ENCODE data around the gene ATP10A.

ATP10A gene

DNA sequence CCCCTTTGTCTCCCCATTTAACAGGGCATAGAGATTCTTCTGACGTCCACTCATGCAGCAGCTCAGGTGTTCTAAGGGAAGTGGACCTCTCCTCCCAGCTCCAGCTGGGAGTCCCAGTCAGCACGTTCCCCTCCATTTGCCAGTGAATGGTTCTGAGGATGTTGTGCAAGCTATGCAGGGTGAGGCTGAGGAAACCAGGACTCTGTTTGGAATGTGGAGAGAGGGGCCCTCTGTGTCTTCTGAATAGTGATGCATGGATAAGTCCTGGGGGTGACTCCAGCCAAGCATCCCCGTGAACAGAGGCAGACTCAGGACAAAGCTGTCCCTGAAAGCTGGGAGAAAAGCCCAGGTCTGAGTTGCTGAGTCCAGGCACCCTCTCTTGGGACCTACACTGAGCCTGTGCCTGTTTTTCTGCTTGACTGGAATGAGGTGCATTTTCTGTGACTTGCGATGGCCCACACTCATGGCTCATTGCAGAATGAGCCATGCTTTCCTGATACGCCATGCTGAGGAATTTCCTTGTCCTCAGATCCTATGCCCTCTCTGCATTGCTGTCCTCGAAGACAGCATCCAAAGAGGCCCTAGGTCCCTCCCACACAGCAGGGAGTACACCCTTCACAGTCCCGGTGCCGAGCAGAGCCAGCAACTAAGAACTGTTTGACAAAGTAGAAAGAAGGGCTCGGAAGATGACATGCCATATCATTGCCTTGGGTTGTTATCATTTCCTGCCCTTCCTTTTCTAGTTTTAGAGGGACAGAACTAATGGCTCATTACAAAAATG lies 185.2 kb downstream of the ATP10A start:
- DNase-seq: no peak

DNA sequence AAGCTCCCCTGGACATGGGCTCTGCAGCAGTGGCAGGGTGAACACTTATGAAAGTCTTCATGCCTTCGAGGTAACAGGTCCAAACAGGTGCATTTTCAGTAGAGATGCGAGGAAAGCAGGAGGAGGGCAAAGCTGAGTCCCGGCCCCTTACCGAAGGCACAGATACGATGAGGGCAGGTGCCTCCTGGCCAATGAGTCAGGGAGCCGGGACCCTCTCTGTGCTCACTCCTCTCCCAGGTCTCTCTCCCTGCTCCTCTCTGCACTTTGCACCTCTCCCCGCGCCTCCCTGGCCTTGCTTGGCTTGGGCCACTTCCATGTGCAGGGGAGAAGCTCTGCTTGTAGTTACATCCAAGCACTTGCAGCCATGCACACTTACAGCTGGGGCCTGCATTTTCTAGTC lies 187.1 kb downstream of the ATP10A start:
- no peak for DNase-seq

- DNase-seq: no peak
These were observed 187.7 kb downstream of the ATP10A start for GRCh38 chr15:25675396-25675795.

GRCh38 chr15:25674913-25675312 lies 188.2 kb downstream of the ATP10A start:
- no peak for DNase-seq

- DNase-seq: no peak
These were observed 189.2 kb downstream of the ATP10A start for GRCh38 chr15:25673972-25674371.

DNA sequence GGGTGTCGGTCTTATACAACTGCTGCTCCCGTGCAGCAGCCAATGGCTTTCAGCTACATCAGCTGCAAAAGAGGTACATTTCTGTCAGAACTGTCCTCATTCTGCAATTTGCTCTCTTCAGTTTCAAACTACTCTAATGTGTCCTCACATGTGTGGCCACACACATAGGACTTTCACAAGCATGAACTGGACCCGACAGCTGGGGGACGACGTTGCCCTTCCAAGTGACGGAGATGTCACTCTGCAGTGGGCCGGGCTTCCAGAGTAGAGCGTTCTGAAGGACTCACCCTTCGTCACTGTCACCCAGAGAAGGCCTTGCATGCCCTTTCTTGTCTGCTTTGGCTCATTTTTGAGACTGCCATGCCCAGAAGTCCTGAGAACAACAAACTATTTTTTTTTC lies 189.8 kb downstream of the ATP10A start:
- no peak for DNase-seq

DNA sequence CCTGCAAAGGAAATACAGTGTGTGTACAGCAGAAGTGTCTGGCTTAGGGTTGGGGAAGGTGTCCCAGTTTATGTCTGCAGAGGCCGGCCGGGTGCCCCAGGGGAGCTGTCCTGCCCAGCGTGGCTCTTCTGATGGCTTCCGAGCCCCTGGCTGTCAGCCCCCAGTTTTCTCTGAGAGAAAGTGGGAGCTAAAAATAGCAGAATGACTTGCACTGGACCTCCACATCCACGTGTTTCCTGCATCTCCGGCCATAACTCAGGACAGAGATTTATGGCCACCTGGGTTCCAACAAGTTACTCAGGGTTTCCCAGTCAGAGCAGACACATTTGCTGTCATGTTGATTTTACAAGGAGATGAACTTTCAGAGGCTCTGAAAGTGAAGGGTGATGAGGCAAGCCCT lies 192.0 kb downstream of the ATP10A start:
- no peak for DNase-seq

GRCh38 chr15:25670621-25671020 lies 192.5 kb downstream of the ATP10A start:
- DNase-seq: no peak

- DNase-seq: peak; percentile 28
These were observed 193.0 kb downstream of the ATP10A start for GRCh38 chr15:25670025-25670554.

- DNase-seq: no peak
These were observed 194.2 kb downstream of the ATP10A start for GRCh38 chr15:25668901-25669300.

DNA sequence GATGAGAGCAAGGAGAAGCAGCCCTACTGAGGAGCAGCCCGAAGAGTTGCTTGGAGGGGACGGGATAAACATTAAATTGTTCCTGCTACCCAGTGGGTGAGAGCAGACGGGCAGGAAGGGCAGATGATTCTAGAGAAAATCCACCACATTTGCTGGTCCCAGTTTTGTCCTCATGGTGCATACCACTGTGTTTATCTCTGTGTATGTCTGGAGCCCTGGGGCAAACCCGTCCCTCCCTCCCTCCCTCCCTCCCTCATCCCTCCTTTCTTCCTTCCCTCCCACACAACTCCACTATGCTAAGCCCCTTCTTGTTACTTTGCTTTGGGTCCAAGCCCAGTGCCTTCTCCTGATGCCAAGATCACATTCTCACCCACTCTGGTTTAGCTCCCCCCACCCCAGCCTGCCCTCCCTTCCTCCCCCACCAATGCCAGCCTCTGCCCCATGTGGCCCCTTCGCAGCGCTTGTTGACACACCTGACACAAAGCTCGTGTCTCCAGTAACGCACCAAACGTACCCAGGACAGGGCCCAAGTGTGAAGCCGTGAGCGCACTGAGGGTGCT lies 194.8 kb downstream of the ATP10A start:
- no peak for DNase-seq

GRCh38 chr15:25667829-25668228 lies 195.3 kb downstream of the ATP10A start:
- DNase-seq: no peak

DNA sequence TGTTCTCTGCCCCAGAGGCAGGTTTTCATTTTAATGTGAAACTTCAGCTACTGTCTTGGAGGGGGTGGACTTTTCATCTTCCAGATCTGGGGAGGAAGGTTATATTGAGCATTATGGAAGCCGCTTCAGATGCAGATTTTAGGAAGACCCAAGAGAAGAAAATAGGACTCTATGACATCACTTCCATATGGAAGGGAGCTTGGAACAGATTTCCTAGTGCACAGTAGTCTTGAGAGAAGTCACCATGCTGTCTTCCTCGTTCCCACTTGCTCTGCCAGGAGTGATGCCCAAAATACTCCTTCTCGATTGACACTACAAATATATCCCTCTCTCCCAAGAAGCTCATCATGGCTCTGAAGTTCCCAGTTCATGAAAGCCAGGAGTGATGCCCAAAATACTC lies 197.2 kb downstream of the ATP10A start:
- no peak for DNase-seq

DNA sequence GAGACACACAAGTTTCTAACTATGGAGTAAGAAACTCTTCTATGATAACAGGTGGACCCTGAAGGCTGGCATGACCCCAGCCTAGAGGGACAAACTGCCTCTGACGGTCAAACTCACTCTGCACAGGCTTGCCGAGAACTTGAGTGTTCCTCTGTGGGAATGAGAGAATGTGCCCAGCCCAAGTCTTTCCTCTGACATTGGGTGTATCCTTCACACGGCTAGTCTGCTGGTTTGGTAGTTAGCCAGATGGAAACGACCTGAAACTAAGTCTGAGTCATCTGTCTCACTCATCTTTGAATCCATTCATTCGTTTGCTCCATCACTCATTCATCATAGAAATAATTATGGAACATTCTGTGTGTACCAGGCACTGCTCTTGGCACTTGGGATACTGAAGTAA lies 198.4 kb downstream of the ATP10A start:
- DNase-seq: no peak

- DNase-seq: no peak
These were observed 199.6 kb downstream of the ATP10A start for GRCh38 chr15:25663515-25663914.

DNA sequence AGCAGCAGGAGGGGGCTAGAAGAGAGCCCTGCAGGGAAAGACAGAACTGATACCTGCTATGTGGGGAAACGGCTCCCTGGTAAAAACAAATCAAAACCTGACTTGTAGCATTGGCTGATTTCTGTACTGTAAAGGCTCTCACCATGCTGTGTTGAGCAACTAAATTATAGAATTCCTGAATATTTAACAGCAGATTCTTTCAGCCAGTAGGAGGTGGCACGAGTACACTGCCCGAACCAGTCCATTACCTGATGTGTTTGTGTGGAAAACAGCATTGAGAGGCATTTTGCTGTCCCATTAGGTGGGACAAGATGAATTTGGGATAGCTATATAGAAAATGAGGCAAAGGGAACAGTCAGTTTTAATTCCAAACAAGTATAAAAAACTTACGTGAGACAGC lies 201.2 kb downstream of the ATP10A start:
- no peak for DNase-seq

GRCh38 chr15:25659251-25659650 lies 203.9 kb downstream of the ATP10A start:
- no peak for DNase-seq

DNA sequence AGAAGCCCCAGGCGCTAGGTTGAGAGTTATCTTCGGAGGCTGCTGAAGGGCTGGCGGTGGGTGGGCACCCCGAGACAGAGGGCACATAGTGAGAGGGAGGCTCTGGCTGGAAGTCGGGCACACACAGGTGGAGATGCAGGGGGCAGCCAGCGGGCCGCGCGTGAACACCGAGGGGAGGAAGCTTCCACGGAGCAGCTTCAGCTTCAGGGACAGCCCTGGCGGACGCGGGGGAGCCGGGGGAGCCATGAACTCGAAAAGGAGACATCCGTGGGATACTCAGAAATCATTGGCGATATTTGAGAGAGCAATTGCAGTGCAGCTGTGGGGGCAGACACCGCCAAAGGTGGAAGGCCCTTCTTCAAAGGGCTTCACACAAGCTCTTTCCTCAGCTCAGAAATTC lies 204.6 kb downstream of the ATP10A start:
- no peak for DNase-seq

- DNase-seq: no peak
These were observed 207.7 kb downstream of the ATP10A start for GRCh38 chr15:25655207-25655948.

- no peak for DNase-seq
These were observed 209.8 kb downstream of the ATP10A start for GRCh38 chr15:25653371-25653770.

- no peak for DNase-seq
These were observed 210.4 kb downstream of the ATP10A start for GRCh38 chr15:25652704-25653103.

DNA sequence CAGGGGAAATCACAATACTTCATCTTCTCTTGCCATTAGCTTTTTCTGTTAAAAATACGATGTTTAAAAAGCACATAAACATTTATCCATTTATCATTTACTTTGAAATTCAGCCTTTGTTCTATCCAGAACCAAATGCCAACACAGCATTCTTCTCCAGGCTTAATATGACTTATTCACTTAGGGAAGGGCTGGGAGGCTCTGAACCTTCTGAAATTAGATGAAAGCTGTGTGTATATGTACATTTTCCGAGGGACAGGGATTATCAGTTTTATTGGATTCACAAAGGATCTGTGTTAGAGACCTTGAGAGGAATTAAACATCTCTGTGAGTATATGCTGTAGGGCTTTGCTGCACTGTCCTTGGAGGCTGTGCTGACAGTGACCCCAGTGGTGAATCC lies 213.7 kb downstream of the ATP10A start:
- DNase-seq: no peak

GRCh38 chr15:25643120-25643519 lies 220.0 kb downstream of the ATP10A start:
- DNase-seq: no peak

DNA sequence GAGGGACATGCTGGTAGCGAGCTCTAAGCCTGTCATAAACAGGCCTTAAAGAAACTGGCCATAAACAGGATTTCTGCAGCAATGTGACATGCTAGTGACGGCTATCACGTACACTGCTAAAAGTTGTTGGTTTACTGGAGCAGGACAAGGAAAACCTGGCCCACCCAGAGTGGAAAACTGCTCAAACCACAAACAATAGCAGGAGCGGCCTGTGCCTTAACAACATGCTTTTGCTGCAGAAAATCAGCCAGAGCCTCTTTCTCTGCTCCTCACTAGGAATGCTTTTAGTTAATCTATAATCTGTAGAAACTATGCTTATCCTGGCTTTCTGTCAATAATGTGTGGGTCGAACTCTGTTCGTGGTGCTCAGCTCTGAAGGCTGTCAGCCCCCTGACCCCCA lies 221.4 kb downstream of the ATP10A start:
- no peak for DNase-seq

All from NCI-H69 (cell line).